HepG2 (cell line): ENCODE measurements around the gene SNAP25. TPM values are rescaled to one million over a fixed set of nuclear protein-coding genes. Genes with fewer than 3 reads are reported as not detected.

Source experiments
- ADNP ChIP-seq: sonication (generic); formaldehyde crosslinking; IDR thresholded peaks from 2 replicates; pipeline ENCODE4 v1.4.0; 2020; ENCODE audit warnings: missing genetic modification reagents
- AGO1 ChIP-seq: fragments of 200-400 bp; formaldehyde crosslinking; IDR thresholded peaks from 2 replicates; pipeline ENCODE4 v1.6.1; 2017; ENCODE audit warnings: mild to moderate bottlenecking, low read depth, low read length, moderate library complexity; ENCODE audit not compliant: poor library complexity, severe bottlenecking
- ATF1 ChIP-seq: IDR thresholded peaks from 2 replicates; pipeline ENCODE4 v1.6.1; 2016; ENCODE audit warnings: mild to moderate bottlenecking, control low read depth
- FOSL2 ChIP-seq: sonication (generic); formaldehyde crosslinking; IDR thresholded peaks from 2 replicates; pipeline ENCODE4 v1.4.0; 2020; ENCODE audit warnings: missing genetic modification reagents
- FUBP1 ChIP-seq: sonication (generic); formaldehyde crosslinking; IDR thresholded peaks from 2 replicates; pipeline ENCODE4 v1.5.1; 2020; ENCODE audit warnings: missing genetic modification reagents, mild to moderate bottlenecking, borderline replicate concordance
- GLI4 ChIP-seq: sonication (generic); formaldehyde crosslinking; IDR thresholded peaks from 2 replicates; pipeline ENCODE4 v1.5.1; 2020; ENCODE audit warnings: missing genetic modification reagents, mild to moderate bottlenecking, moderate library complexity, borderline replicate concordance
- HCFC1 ChIP-seq: fragments of 150-350 bp; IDR thresholded peaks from 2 replicates; pipeline ENCODE4 v1.6.1; 2014; ENCODE audit warnings: low read depth, low read length
- HOMEZ ChIP-seq: IDR thresholded peaks from 2 replicates; pipeline ENCODE4 v1.6.1; 2016; ENCODE audit warnings: low read depth
- HOXA3 ChIP-seq: sonication (generic); formaldehyde crosslinking; IDR thresholded peaks from 2 replicates; pipeline ENCODE4 v1.5.0; 2020; ENCODE audit warnings: missing genetic modification reagents
- IKZF5 ChIP-seq: IDR thresholded peaks from 2 replicates; pipeline ENCODE4 v1.6.1; 2018; ENCODE audit warnings: missing genetic modification reagents, mild to moderate bottlenecking, missing compliant biosample characterization
- IRF1 ChIP-seq: sonication (generic); formaldehyde crosslinking; IDR thresholded peaks from 2 replicates; pipeline ENCODE4 v1.4.0; 2020; ENCODE audit warnings: low read depth, mild to moderate bottlenecking, missing genetic modification reagents
- NFE2L2 ChIP-seq: fragments of 150-350 bp; IDR thresholded peaks from 2 replicates; pipeline ENCODE4 v1.6.1; 2014; ENCODE audit warnings: low read length
- NPAS2 ChIP-seq: sonication (generic); formaldehyde crosslinking; IDR thresholded peaks from 2 replicates; pipeline ENCODE4 v1.8.0; 2022; ENCODE audit warnings: mild to moderate bottlenecking, missing genetic modification reagents, borderline replicate concordance
- POLR2AphosphoS2 ChIP-seq: IDR thresholded peaks from 2 replicates; pipeline ENCODE4 v1.6.1; 2011; ENCODE audit warnings: low read depth, low read length, improper control_type of control experiment
- RFX1 ChIP-seq: fragments of 450-650 bp; IDR thresholded peaks from 2 replicates; pipeline ENCODE4 v1.6.1; 2017
- RFXAP ChIP-seq: sonication (generic); formaldehyde crosslinking; IDR thresholded peaks from 2 replicates; pipeline ENCODE4 v1.4.0; 2020; ENCODE audit warnings: missing genetic modification reagents, borderline replicate concordance
- SMAD3 ChIP-seq: sonication (generic); formaldehyde crosslinking; IDR thresholded peaks from 2 replicates; pipeline ENCODE4 v1.4.0; 2020; ENCODE audit warnings: missing genetic modification reagents
- SNAPC2 ChIP-seq: sonication (generic); formaldehyde crosslinking; IDR thresholded peaks from 2 replicates; pipeline ENCODE4 v1.8.1; 2022; ENCODE audit warnings: mild to moderate bottlenecking, missing genetic modification reagents
- TCF7L2 ChIP-seq: IDR thresholded peaks from 2 replicates; pipeline ENCODE4 v1.6.1; 2011; ENCODE audit warnings: mild to moderate bottlenecking, low read depth, low read length, moderate library complexity
- ZBTB8A ChIP-seq: sonication (generic); formaldehyde crosslinking; IDR thresholded peaks from 2 replicates; pipeline ENCODE4 v1.4.0; 2020; ENCODE audit warnings: mild to moderate bottlenecking, low read depth, missing genetic modification reagents, borderline replicate concordance
- ZC3H4 ChIP-seq: sonication (generic); formaldehyde crosslinking; IDR thresholded peaks from 2 replicates; pipeline ENCODE4 v1.4.0; 2020; ENCODE audit warnings: missing genetic modification reagents, borderline replicate concordance
- ZKSCAN8 ChIP-seq: IDR thresholded peaks from 2 replicates; pipeline ENCODE4 v1.6.1; 2016; ENCODE audit warnings: borderline replicate concordance, missing genetic modification reagents, missing compliant biosample characterization
- ZMAT3 ChIP-seq: sonication (generic); formaldehyde crosslinking; conservative IDR thresholded peaks from 2 replicates; pipeline ENCODE4 v1.7.0; 2021; ENCODE audit warnings: missing genetic modification reagents
- ZNF432 ChIP-seq: sonication (generic); formaldehyde crosslinking; IDR thresholded peaks from 2 replicates; pipeline ENCODE4 v1.5.0; 2020; ENCODE audit warnings: missing genetic modification reagents, mild to moderate bottlenecking, borderline replicate concordance
- ZNF691 ChIP-seq: sonication (generic); formaldehyde crosslinking; IDR thresholded peaks from 2 replicates; pipeline ENCODE4 v1.4.0; 2020; ENCODE audit warnings: missing genetic modification reagents, low read depth, mild to moderate bottlenecking, borderline replicate concordance
- ZSCAN20 ChIP-seq: sonication (generic); formaldehyde crosslinking; IDR thresholded peaks from 2 replicates; pipeline ENCODE4 v1.4.0; 2020; ENCODE audit warnings: missing genetic modification reagents, mild to moderate bottlenecking, borderline replicate concordance
- ZSCAN29 ChIP-seq: sonication (generic); formaldehyde crosslinking; conservative IDR thresholded peaks from 2 replicates; pipeline ENCODE4 v1.4.0; 2020; ENCODE audit warnings: mild to moderate bottlenecking, missing genetic modification reagents
- polyA plus RNA-seq, 8 experiments: library from polyadenylated mRNA; depleted of rRNA in 3 of 8; stranded (reverse) in 7 of 8; unstranded in 1 of 8; fragments of >200 nt; fragmentation: Illumina TruSeq in 4 of 8; extraction: Trizol in 4 of 8; gene quantifications; 2 replicates each; pipeline versions ENCODE4 v1.2.1 to v1.2.3, GENCODE V29; 2011 to 2016; ENCODE audit warnings: low read depth in 4 of 8, missing spikeins in 1 of 8, mixed read lengths in 1 of 8; ENCODE audit not compliant: insufficient read depth in 1 of 8
- total RNA-seq, 5 experiments: library from RNA; depleted of rRNA; stranded (reverse); fragments of >200 nt; fragmentation: Illumina TruSeq; extraction: Trizol; gene quantifications; 2 replicates each; pipeline ENCODE4 v1.2.3, GENCODE V29; 2016; ENCODE audit warnings: low read depth in 1 of 5

The SNAP25 gene
- total and polyA plus RNA-seq, 2 of the 13 experiments (the other 11 are each of a cell fraction or from before 2014, with no cell fraction given) = not detected

GRCh38 chr20:10219452-10219791 lies 792 bp downstream of the SNAP25 start (continued):
- peak; percentile 96 for TF ChIP-seq RFXAP (CRISPR knock-in tag)
- peak; percentile 89; the same call in 1 of the 2 replicates for TF ChIP-seq NPAS2 (CRISPR knock-in tag)
- TF ChIP-seq ZMAT3 (CRISPR knock-in tag) = peak; percentile 100
- TF ChIP-seq FUBP1 (CRISPR knock-in tag) = no peak
- TF ChIP-seq ZC3H4 (CRISPR knock-in tag) = peak; percentile 83; the same call in 1 of the 2 replicates
- TF ChIP-seq ZNF432 (CRISPR knock-in tag) = peak; percentile 94; the same call in 1 of the 2 replicates
- peak; percentile 85 for TF ChIP-seq FOSL2 (CRISPR knock-in tag)
- peak; percentile 100 for TF ChIP-seq GLI4 (CRISPR knock-in tag)
- TF ChIP-seq NFE2L2 = no peak
- TF ChIP-seq IKZF5 (CRISPR knock-in tag) = peak; percentile 100
- TF ChIP-seq POLR2AphosphoS2 = no peak
- TF ChIP-seq IRF1 (CRISPR knock-in tag) = peak; percentile 85; the same call in 1 of the 2 replicates
- TF ChIP-seq ZBTB8A (CRISPR knock-in tag) = no peak
- peak; percentile 95 for TF ChIP-seq HOXA3 (CRISPR knock-in tag)
- TF ChIP-seq ZSCAN29 (CRISPR knock-in tag) = no peak
- TF ChIP-seq ZSCAN20 (CRISPR knock-in tag) = peak; percentile 100
- TF ChIP-seq TCF7L2 = no peak
- peak; percentile 93 for TF ChIP-seq SNAPC2 (CRISPR knock-in tag)
- peak; percentile 99 for TF ChIP-seq SMAD3 (CRISPR knock-in tag)
- peak; percentile 90; the same call in 1 of the 2 replicates for TF ChIP-seq ZNF691 (CRISPR knock-in tag)
- peak; percentile 95 for TF ChIP-seq ZKSCAN8 (CRISPR knock-in tag)
- no peak for TF ChIP-seq ADNP (CRISPR knock-in tag)
- peak; percentile 92 for TF ChIP-seq HOMEZ
- no peak for TF ChIP-seq AGO1
- no peak for TF ChIP-seq ATF1 (CRISPR knock-in tag)
- no peak for TF ChIP-seq HCFC1
- no peak for TF ChIP-seq RFX1
